ENCODE results near the gene CD44.

DNA sequence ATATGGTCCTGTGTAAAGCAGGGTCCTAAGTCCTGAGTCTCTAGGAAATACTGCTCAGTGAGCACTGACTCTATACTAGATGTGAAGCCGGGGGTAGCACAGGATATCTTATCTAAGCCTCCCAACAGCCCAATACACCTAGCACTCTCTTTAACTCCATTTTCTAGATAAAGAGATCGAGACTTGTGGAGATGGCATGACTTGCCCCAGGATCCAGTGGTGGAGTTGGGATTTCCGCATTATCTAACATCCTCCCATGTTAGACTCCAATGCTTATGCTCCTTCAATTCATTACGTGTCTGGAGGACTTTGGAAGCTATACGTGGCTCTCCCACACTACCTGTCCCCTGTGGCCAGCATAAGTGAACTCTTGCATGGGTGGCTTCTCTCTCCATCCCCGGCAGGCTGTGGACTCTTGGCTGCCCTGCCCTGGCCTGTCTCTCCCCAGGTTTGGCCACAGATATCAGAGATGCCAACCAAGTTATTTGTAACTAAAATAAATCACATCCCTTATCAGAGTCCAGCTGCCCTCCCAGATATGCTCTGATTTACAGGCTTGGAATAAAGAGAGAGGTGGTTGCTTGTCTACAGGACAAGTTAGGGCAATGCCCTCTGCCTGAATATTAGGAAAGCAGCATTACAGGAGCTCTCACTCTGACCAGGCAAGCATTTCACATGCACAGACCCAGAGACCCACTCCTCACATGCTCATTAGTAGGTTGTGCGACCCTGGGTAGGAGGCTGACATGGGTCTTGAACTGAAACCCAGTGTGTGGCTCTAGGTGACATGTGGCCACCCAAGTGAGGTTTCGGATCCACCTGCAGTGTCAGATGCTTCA, 4.5 kb downstream of the CD44 start:
- TF ChIP-seq EZH2 (IDR thresholded peaks at IDR 0.05; ENCODE audit: borderline replicate concordance, low read depth, low read length, severe bottlenecking): no peak
- TF ChIP-seq, protein P1, sequence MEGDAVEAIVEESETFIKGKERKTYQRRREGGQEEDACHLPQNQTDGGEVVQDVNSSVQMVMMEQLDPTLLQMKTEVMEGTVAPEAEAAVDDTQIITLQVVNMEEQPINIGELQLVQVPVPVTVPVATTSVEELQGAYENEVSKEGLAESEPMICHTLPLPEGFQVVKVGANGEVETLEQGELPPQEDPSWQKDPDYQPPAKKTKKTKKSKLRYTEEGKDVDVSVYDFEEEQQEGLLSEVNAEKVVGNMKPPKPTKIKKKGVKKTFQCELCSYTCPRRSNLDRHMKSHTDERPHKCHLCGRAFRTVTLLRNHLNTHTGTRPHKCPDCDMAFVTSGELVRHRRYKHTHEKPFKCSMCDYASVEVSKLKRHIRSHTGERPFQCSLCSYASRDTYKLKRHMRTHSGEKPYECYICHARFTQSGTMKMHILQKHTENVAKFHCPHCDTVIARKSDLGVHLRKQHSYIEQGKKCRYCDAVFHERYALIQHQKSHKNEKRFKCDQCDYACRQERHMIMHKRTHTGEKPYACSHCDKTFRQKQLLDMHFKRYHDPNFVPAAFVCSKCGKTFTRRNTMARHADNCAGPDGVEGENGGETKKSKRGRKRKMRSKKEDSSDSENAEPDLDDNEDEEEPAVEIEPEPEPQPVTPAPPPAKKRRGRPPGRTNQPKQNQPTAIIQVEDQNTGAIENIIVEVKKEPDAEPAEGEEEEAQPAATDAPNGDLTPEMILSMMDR (IDR thresholded peaks at IDR 0.05; ENCODE audit: borderline replicate concordance, extremely low read depth, low read length, poor library complexity, severe bottlenecking): no peak

Measured in DND-41 (cell line).